GM12801 (cell line): ENCODE data around the gene AACS.

ENCODE experiments used
- TF ChIP-seq, protein P1 (sequence below): IDR thresholded peaks from one replicate; pipeline ENCODE4 v1.5.1; 2011; ENCODE audit warnings: control low read depth; ENCODE audit not compliant: insufficient read length; ENCODE audit errors: extremely low read depth

Gene AACS

DNA sequence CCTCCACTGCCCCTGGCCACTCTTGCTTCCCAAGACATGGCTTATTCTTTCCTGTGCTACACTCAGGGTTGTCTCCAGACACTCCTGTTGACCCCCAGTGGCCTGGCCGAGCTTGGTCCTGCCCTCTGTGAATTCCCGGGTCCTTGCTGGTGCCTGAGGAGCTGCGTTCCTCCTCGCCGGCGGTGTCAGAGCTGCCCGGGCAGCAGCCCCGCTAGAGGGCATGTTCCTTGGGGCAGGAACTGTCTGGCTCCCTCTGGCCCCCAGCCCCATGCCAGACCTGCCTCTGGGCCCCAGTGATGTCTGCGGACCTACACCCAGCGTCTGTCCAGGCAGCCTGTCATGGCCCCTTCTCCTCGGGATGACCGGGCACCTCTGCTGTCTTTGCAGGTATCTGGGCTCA, 68.4 kb downstream of the AACS start:
- TF ChIP-seq, protein P1, sequence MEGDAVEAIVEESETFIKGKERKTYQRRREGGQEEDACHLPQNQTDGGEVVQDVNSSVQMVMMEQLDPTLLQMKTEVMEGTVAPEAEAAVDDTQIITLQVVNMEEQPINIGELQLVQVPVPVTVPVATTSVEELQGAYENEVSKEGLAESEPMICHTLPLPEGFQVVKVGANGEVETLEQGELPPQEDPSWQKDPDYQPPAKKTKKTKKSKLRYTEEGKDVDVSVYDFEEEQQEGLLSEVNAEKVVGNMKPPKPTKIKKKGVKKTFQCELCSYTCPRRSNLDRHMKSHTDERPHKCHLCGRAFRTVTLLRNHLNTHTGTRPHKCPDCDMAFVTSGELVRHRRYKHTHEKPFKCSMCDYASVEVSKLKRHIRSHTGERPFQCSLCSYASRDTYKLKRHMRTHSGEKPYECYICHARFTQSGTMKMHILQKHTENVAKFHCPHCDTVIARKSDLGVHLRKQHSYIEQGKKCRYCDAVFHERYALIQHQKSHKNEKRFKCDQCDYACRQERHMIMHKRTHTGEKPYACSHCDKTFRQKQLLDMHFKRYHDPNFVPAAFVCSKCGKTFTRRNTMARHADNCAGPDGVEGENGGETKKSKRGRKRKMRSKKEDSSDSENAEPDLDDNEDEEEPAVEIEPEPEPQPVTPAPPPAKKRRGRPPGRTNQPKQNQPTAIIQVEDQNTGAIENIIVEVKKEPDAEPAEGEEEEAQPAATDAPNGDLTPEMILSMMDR = no peak

DNA sequence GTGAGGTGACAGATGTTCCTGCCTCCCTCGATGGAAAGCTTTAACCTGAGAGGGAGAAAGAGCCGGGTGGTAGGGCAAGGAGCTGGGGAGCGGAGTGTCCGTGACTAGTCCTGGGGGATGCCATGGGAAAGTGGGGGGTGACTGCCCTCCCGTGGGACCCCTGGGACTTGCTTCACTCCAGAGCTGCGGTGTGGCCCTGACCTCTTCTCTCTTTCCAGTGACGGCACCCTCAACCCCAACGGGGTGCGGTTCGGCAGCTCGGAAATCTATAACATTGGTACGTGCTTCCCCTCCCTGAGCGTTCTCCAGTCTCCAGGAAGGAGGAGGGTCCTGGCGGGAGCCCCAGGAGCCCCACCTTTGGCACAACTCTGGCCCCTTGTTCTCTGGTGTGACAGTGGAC, 69.3 kb downstream of the AACS start:
- TF ChIP-seq, protein P1 = no peak

GRCh38 chr12:125135906-125136305, 70.7 kb downstream of the AACS start:
- TF ChIP-seq, protein P1 = no peak

GRCh38 chr12:125136702-125137101, 71.5 kb downstream of the AACS start:
- TF ChIP-seq, protein P1 = no peak

GRCh38 chr12:125137766-125138344, 72.6 kb downstream of the AACS start:
- TF ChIP-seq, protein P1 = no peak

- TF ChIP-seq, protein P1 = no peak
Measured at GRCh38 chr12:125140279-125141209, 75.3 kb downstream of the AACS start.

- TF ChIP-seq, protein P1 = no peak
Measured at GRCh38 chr12:125142601-125143000, 77.4 kb downstream of the AACS start.
